ENCODE measurements around the gene GOLGA6B.
"Not testable (repeated sequence)": the region's sequence is repeated elsewhere in the genome, so short reads cannot be mapped to it uniquely, and the experiment has no call there.

GOLGA6B gene

DNA sequence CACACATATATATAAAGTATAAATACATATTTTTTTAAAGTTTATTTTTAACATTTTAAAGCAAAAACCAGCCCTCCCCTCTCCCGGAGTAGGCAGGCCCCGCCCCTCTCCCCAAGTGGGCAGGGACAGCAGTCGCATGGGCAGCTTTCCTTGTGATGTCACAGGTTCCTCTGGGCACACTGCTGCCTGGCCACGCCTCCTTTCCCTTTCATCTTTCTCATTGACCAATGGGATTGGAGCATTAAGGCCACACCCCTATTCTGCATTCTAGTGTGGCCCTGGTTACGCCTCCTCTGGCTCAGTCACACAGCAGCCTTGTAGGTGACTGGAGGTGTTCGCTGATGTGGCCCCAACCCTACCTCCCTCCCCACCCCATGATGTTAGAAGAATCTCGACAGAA is at the start of gene GOLGA6B:
Gene GOLGA6B, plus strand, starts transcription at position 301 of the 400 bp plus-strand sequence. Its CDS starts 41 bp downstream, at position 342.
- not testable (repeated sequence) for DNase-seq (ENCODE audit: low read depth)

DNA sequence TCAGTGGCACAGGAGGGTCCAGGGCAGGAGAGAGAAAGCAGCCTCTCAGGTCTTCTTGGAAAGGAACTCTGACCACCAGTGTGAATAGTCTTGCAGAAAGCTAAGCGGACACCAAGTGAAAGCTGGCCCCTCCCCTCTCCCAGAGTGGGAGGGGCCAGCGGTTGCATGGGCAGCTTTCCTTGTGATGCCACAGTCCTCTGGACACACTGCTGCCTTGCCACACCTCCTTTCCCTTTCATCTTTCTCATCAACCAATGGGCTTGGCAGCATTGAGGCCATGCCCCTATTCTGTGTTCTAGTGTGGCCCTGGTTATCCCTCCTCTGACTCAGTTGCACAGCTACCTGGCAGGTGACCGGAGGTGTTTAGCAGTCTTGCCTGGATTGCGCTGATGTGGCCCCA is 49.7 kb upstream of the GOLGA6B start:
- DNase-seq (ENCODE audit: low read depth): no peak

DNA sequence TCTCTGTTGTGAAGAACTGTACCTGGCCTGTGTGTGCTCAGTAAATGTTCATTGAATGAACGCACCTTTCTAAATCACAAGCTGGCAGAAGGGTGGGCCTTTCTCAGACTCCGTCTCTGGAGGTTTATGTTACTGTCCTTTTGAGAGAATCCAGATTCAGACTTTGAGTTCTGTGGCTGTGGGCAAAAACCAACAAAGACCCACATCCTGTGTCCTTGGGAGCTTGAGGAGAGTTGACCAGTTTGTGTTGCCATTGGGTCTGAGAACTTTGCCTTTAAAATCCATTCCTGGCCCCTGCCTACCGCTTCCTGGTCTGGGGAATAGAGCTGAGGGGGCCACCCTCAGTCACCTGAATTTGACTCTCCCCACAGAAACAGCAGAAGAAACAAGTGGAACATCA is 46.4 kb upstream of the GOLGA6B start:
- not testable (repeated sequence) for DNase-seq (ENCODE audit: low read depth)

DNA sequence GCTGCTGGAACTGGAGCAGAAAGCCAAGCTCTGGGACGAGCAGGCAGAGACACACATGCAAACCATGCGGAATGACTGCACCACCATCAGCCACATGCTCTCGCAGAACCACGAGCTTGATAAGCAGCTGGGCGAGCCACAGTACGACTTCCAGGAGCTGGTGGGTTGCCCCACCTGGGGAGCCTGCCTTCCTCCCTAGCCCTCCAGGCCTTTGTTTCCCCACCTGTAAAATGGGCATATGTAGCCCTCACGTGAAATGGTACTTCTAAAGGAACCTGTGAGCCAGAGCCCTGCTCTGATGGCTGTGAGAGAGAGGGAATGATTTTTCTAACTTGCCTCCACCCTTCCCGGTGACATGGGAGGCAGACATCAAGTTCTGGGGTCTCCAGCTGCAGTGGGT is 44.6 kb upstream of the GOLGA6B start:
- no peak for DNase-seq (ENCODE audit: low read depth)

- not testable (repeated sequence) for DNase-seq (ENCODE audit: low read depth)
Observed at GRCh38 chr15:72612324-72612723, 42.2 kb upstream of the GOLGA6B start.

GRCh38 chr15:72614810-72615532 is 39.5 kb upstream of the GOLGA6B start:
- no peak for DNase-seq (ENCODE audit: low read depth)

GRCh38 chr15:72615533-72616233 is 38.8 kb upstream of the GOLGA6B start:
- DNase-seq (ENCODE audit: low read depth): not testable (repeated sequence)

- DNase-seq (ENCODE audit: low read depth): no peak
Observed at GRCh38 chr15:72616491-72617210, 37.8 kb upstream of the GOLGA6B start.

GRCh38 chr15:72623854-72624253 is 30.6 kb upstream of the GOLGA6B start:
- not testable (repeated sequence) for DNase-seq (ENCODE audit: low read depth)

DNA sequence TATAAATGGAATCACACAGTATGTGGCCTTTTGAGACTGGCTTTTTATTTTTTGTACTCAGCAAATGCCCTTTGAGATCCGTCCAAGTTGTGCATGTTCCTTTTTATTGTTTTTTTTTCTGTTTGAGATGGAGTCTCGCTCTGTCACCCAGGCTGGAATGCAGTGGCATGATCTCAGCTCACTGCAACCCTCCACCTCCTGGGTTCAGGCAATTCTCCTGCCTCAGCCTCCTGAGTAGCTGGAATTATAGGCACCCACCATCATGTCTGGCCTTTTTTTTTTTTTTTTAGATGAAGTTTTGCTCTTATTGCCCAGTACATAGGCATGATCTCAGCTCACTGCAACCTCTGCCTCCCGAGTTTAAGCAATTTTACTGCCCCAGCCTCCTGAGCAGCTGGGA is 28.3 kb upstream of the GOLGA6B start:
- not testable (repeated sequence) for DNase-seq (ENCODE audit: low read depth)

DNA sequence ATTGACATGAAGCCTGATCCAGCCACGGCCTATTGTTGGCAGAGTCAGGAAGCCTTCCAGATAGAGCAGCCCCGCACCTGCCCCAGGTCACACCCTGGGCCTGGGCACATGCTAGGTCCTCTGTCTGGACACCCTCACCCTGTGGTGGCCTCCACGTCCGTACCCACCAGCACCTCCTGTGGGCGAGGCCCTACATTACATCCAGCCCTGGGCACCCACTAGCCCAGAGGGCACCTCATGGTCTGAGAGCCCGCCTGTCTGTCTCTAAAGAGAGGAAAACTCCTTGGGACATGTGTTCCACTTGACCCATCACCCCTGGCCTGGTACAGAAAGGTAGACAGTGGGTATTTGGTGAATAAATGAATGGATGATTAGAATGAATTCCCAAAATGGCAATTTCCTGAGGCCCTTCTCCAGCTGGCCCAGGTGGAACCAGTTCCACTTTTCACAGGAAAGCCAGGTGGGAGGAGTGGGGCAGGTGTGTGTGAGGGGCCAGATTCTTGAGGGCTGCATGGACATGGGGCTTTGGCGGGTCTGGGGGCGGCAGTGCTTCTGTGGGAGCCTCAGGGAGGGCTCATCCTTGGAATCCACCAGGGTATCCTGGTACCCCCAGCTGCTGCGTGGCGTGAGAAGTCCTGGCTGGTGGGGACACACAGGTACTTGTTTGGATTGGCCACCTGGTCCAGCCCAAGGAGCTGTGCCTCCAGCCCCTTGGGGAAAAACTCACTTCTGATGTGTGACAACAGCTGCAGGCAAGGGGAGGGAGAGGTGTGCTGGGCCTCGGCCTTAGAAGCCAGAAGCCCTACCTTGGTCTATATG is 26.0 kb upstream of the GOLGA6B start:
- DNase-seq (ENCODE audit: low read depth): not testable (repeated sequence)

- DNase-seq (ENCODE audit: low read depth): not testable (repeated sequence)
Observed at GRCh38 chr15:72629068-72629570, 25.4 kb upstream of the GOLGA6B start.

DNA sequence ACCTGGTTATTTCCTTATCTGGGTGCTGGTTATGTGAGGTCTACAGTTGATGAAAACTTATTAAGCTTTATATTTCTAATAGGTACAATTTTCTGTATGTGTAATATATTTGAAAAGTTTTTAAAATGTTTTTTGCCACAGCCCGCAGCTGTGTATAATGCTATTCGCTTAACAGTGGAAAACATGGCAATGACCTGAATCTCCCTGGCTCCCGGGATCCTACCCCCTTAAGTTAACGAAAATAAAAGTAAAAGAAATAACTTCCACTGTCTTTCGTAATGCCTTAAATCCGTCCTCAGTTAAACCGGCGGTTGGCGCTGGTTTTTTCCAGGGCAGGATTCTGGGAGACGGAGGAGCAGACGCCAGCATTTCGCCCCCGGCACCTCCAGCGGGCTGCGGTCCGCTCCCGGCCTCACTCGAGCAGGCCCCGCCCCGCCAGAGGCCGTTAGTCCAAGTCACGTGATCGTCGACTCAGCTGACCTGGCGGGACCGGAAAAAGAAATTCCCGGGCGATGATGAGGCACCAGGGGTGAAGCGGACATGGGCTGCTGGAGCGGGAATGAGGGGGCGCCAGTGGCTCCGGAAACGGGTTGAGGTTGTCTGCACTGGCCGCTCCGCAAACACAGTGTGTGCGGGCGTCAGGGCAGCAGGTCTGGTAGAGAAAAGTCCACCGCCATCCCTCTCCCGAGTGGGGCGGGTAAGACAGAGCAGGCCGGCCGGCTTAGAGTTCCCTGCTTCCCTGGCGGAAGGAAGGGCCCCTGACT is 17.8 kb upstream of the GOLGA6B start:
- DNase-seq (ENCODE audit: low read depth): peak; percentile 33

DNA sequence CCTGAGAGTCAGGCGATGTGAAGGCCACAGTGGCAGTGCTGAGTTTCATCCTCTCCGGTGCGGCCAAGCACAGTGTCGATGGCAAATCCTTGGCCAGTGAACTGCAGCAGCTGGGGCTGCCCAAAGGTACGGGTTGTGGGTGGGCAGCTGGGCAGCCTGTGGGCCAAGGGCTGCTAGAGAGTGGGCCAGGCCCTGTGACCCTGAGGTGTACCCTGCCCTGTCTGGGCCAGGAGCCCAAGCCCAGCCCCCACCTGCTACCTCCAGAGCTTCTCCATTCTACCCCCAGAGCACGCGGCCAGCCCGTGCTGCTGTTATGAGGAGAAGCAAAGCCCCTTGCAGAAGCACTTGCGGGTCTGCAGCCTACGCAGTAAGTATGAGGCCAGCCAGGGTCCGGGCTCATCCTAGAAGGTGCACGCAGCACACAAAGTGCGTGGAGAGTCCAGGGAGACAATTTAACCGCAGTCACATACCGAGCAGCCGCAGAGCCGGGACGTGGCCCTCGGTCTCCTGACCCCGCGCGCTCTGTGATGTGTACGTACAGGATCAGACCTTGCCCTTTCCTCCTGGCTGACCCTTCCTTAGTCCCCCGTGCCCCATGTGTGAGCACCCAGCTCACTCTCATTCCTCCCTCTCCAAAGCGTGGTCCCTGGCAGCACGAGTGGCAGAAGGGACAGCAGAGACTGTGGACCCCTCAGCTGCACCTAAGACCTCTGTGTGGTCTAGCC is 14.6 kb upstream of the GOLGA6B start:
- DNase-seq (ENCODE audit: low read depth): not testable (repeated sequence)

GRCh38 chr15:72642271-72642670 is 12.2 kb upstream of the GOLGA6B start:
- DNase-seq (ENCODE audit: low read depth): not testable (repeated sequence)

DNA sequence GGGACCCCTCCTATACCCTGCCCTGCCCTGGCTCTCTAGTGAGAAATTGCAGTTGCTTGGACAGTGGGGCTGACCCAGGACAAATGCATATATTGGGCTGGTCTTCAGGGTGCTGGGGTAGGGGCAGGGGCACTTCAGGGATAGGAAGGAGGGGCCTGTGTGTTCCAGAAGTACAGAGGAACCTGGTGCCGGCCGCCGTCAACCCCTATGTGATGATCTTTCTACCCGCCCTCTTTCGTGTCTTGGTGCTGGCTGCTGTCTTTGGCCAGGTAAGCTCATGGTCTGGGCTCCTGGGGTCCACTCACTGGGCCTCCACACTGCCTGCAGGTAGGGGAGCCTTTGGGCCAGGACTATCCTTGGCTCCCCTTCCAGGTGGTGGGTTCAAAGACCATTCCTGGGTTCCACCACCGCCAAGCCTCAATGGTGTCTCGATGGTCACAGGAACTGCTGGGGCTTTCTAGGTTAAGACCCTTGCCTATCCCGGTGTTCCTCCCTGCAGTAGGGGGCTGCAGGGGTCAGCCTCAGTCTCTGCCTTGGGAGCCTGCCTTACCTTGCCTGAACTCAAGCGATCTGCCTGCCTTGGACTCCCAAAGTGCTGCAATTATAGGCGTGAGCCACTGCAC is 5.8 kb upstream of the GOLGA6B start:
- DNase-seq (ENCODE audit: low read depth): not testable (repeated sequence)

DNA sequence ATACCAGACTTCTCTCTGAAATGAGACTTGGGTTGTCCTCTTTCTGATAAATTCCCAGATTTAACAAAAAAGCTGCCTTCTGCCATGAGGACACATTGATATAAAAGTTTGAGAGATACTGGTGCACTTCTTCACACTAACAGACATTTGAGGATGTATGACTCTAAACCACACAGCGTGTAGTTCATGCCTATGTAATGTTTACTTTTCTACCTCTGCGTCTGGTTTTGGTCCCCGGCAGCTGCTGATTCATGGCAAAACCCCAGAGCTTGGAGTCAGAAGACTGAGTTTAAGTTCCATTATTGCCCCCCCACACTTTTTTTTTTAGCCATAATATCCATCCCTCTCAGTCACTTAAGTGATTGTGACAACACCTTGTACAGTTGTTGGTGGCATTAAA is 1.5 kb downstream of the GOLGA6B start:
- DNase-seq (ENCODE audit: low read depth): not testable (repeated sequence)

DNA sequence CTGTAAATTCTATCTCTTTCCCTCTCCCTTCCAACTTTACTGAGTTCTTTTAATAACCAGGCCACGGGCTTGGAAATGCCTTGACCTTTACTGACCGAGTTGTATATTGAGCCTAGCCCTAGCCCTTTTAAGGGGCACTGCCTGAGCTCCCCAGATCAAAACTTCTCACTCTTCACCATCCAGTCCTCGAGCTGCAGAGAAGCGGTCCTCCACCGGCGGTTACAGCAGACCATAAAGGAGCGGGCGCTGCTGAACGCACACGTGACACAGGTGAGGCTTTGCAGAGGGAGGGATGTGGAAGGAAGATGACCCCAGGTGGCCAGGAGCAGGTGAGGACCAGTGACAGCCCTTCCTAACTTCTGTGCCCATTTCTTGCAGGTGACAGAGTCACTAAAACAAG is 6.6 kb downstream of the GOLGA6B start:
- not testable (repeated sequence) for DNase-seq (ENCODE audit: low read depth)

- DNase-seq (ENCODE audit: low read depth): not testable (repeated sequence)
Observed at GRCh38 chr15:72663931-72664330, 9.4 kb downstream of the GOLGA6B start.

DNA sequence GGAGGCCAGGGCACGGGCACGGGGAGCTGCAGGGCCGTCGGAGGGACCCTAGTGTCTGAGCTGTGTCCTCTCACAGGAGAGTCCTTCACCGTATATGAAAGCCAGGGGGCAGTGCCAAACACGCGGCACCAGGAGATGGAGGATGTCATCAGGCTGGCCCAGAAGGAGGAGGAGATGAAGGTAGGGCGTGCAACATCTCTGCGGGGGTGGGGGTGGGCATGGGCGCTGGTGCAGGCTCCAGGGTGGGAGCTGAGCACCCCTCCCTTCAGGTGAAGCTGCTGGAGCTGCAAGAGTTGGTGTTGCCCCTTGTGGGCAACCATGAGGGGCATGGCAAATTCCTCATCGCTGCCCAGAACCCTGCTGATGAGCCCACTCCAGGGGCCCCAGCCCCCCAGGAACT is 11.2 kb downstream of the GOLGA6B start:
- DNase-seq (ENCODE audit: low read depth): not testable (repeated sequence)

Measured in GM04504 (cell line).